GM13977 (cell line): ENCODE data around the gene SPIRE2.

ENCODE experiments used
- DNase-seq: peaks from one replicate; pipeline ENCODE4 v3.0.0; 2012; ENCODE audit warnings: low spot score
- in situ Hi-C: fragments of 300-500 bp; cut with MboI; formaldehyde crosslinking; loops from one replicate; pipeline ENCODE4 v1.12.0; 2022; ENCODE audit warnings: low sequenced_read_pairs, low pct_unique_long_range_greater_than_20kb, mixed read lengths, inconsistent platforms; ENCODE audit not compliant: unreplicated experiment
- TF ChIP-seq, protein P1 (sequence below): IDR thresholded peaks from 2 replicates; pipeline ENCODE4 v1.5.1; 2012; ENCODE audit warnings: mild to moderate bottlenecking, control low read depth; ENCODE audit not compliant: insufficient read depth; ENCODE audit errors: extremely low read depth, missing control alignments

The SPIRE2 gene

DNA sequence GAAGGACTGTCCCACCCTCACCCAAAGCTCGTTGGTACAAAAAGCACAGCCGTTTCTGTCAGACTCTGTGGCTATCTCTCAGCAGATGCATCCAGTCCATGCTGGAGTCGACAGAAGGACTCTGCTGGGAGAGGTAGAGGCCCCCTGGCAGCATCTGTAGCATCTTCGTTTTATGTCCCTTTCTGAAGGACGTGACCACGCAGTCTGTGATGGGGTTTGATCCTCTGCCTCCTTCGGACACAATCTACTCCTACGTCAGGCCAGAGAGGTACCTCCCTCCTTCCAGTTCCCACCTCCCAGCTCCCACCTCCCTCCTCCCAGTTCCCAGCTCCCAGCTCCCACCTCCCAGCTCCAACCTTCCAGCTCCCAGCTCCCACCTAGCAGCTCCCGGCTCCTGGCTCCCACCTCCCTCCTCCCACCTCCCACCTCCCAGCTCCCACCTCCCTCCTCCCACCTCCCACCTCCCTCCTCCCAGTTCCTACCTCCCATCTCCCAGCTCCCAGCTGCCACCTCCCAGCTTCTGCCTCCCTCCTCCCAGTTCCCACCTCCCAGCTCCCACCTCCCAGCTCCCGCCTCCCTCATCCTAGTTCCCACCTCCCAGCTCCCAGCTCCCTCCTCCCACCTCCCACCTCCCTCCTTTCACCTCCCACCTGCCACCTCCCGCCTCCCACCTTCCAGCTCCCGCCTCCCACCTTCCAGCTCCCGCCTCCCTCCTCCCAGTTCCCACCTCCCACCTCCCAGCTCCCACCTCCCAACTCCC, 79.0 kb downstream of the SPIRE2 start:
- in situ Hi-C loops, result no loop called here
- peak; percentile 29 for DNase-seq
- TF ChIP-seq, protein P1, sequence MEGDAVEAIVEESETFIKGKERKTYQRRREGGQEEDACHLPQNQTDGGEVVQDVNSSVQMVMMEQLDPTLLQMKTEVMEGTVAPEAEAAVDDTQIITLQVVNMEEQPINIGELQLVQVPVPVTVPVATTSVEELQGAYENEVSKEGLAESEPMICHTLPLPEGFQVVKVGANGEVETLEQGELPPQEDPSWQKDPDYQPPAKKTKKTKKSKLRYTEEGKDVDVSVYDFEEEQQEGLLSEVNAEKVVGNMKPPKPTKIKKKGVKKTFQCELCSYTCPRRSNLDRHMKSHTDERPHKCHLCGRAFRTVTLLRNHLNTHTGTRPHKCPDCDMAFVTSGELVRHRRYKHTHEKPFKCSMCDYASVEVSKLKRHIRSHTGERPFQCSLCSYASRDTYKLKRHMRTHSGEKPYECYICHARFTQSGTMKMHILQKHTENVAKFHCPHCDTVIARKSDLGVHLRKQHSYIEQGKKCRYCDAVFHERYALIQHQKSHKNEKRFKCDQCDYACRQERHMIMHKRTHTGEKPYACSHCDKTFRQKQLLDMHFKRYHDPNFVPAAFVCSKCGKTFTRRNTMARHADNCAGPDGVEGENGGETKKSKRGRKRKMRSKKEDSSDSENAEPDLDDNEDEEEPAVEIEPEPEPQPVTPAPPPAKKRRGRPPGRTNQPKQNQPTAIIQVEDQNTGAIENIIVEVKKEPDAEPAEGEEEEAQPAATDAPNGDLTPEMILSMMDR, result no peak

- TF ChIP-seq, protein P1, result no peak
- in situ Hi-C loops, result no loop called here
Measured at GRCh38 chr16:89908236-89908635, 80.0 kb downstream of the SPIRE2 start.

DNA sequence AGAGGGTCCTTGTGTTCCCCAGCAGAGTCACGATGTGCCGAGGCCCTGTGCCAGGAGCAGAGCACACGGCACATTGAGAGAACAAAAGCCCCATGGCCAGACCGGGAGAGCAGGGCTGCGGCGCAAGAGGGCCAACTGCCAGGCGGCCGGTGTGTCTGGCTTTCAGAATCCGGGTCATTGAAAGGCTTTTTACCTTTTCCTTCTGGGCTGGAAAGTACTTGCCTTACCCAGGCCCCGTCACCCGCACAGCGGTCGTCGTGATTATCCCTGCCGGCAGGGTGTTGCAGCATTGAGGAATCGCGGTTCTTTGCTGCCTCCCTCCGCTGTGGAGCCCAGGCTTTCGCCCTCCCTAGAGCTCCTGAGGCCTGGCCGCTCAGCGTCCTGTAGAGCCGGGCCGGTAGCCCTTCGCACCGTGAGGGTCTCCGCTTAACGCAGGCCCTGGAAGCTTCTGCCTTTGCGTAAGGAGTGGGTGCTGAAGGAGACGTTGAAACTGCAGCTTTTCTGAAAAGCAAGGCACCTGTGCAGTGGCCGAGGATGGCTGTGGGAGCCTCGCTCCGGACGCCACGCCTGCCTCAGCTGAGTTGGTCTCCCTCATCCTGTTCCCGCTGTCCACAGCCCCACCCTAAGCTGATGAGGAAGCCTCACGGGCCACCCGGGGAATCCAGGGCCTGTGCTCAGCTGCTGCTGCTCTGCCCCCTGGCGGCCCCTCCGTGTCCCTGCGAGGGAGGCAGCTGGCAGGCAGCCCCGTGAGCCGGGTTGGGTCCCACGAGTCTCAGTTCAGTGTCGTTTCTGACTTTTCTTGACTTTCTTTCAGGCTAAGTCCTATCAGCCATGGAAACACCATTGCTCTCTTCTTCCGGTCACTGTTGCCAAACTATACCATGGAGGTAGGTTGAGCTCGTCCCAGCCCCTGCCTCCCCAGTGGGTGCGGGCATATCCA, 81.8 kb downstream of the SPIRE2 start:
- DNase-seq, result peak; percentile 86
- TF ChIP-seq, protein P1, result peak; percentile 95
- in situ Hi-C loops, result no loop called here

More at GRCh38 chr16:89908236-89908635, 80.0 kb downstream of the SPIRE2 start:
- no peak for DNase-seq

DNA sequence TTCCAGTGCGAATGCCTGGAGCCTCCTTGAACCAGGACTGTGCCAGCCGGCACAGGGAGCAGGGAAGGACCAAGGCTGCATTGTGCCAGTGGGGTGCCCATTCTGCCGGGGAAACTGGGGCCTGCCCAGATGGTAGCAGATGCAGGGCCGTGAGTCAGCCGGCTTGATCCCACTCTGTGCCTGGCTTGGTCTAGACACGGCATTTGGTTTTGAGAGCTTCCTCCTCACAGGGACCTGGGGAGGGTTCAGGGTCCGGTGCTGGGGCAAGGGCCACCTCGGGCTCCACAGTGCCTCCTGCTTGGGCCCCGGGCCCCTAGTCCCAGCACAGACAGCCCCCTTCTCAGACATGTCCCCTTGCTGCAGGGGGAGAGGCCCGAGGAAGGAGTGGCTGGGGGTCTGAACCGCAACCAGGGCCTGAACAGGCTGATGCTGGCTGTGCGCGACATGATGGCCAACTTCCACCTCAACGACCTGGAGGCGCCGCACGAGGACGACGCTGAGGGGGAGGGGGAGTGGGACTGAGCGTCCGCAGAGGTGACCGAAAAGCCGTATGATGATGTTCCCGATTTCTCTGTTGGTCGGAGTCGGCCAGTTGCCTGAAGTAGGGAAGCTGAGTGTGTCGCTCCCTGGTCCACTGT, 82.6 kb downstream of the SPIRE2 start:
- no peak for DNase-seq
- in situ Hi-C loops, result no loop called here
- TF ChIP-seq, protein P1, result no peak

DNA sequence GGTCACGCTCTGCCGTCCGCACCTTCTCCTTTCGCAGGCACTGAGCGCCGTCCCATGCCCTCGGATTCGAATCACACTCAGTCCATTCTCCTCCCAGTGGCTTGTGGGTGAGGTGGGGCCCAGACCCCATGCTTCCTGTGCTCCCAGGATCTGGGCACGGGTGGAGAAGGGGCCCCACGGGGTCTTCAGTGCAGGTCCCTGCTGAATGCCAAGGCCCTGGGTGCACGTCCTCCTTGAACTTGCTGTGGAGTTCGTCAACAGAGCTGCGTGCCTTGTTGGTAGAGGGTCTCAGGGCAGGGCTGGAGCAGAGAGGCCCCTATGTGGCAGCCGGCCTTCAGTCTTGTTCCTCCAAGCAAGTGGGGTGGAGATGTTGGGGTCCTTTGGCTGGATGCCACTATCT, 83.1 kb downstream of the SPIRE2 start:
- in situ Hi-C loops, result no loop called here
- TF ChIP-seq, protein P1, result no peak
- DNase-seq, result no peak

DNA sequence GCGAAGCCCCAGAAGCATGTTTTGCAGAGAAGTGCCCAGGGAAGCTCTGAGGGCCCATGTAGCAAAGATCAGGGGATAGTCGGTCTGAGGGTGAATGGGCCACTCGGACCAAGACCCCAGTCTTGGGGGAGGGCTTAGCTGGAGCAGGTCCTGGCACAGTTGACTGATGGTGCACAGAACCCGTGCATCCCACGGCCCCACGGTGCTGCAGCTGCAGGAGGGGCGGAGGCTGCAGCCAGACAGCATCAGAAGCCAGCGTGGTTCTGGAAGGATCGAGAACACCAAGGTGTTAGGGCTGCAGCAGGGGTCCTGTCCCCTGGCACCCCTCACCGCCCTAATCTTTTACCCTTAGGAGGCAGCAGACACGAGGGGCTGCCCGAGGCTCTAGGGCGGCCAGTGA, 83.9 kb downstream of the SPIRE2 start:
- no peak for DNase-seq
- in situ Hi-C loops, result no loop called here
- TF ChIP-seq, protein P1, result no peak
